A673 (cell line): ENCODE data around the gene NSFL1C. TPM values are rescaled to one million over a fixed set of nuclear protein-coding genes. Genes with fewer than 3 reads are reported as not detected.

Experiments used
- BruUV-seq: library from RNA; stranded (reverse); fragments of 400-500 nt; replicated peaks from 2 replicates; lab custom pipeline; 2021; lab: Mats Ljungman, UMichigan
- CTCF ChIA-PET: fragments of 300-600 bp; sonication (Branson Sonifier 250); formaldehyde crosslinking; loops from one replicate; lab custom pipeline; 2022; ENCODE audit warnings: antibody characterized with exemption; lab: Charles Lee
- POLR2A ChIA-PET: fragments of 300-600 bp; sonication (Branson Sonifier 250); formaldehyde crosslinking; loops from one replicate; lab custom pipeline; 2022; ENCODE audit warnings: antibody characterized with exemption; ENCODE audit not compliant: low non-redundant PET; lab: Charles Lee
- DNase-seq: peaks from one replicate; pipeline ENCODE4 v3.0.0-alpha.2; 2015; ENCODE audit warnings: low spot score
- H3K27ac ChIP-seq: fragments of 200-600 bp; sonication (generic); 2 replicates; pipeline ENCODE4 v1.5.1; 2016; ENCODE audit warnings: mixed run types, low read depth, mild to moderate bottlenecking, mixed read lengths, antibody characterized with exemption, low read length; ENCODE audit not compliant: poor library complexity, severe bottlenecking
- H3K27me3 ChIP-seq: fragments of 200-600 bp; sonication (generic); replicated peaks from 2 replicates; pipeline ENCODE4 v1.6.1; 2017; ENCODE audit warnings: mixed run types, low read depth, mild to moderate bottlenecking, mixed read lengths, antibody characterized with exemption, low read length; ENCODE audit not compliant: insufficient read depth, poor library complexity
- H3K36me3 ChIP-seq: fragments of 200-600 bp; sonication (generic); 2 replicates; pipeline ENCODE4 v1.6.1; 2016; ENCODE audit warnings: mixed run types, mild to moderate bottlenecking, mixed read lengths, antibody characterized with exemption, low read length; ENCODE audit not compliant: insufficient read depth, poor library complexity, severe bottlenecking
- H3K4me1 ChIP-seq: fragments of 200-600 bp; sonication (generic); 2 replicates; pipeline ENCODE4 v1.6.1; 2017; ENCODE audit warnings: mixed run types, mild to moderate bottlenecking, mixed read lengths, antibody characterized with exemption, low read length; ENCODE audit not compliant: insufficient read depth, poor library complexity, severe bottlenecking
- H3K4me3 ChIP-seq: fragments of 200-600 bp; sonication (generic); 2 replicates; pipeline ENCODE4 v1.5.1; 2016; ENCODE audit warnings: low read depth, mixed run types, mild to moderate bottlenecking, mixed read lengths, low read length; ENCODE audit not compliant: poor library complexity, severe bottlenecking
- H3K9me3 ChIP-seq: fragments of 200-600 bp; sonication (generic); 2 replicates; pipeline ENCODE4 v1.6.1; 2016; ENCODE audit warnings: mixed run types, low read depth, mild to moderate bottlenecking, mixed read lengths, antibody characterized with exemption, low read length; ENCODE audit not compliant: poor library complexity, severe bottlenecking
- EZH2 ChIP-seq: fragments of 200-600 bp; sonication (generic); IDR thresholded peaks from 2 replicates; pipeline ENCODE4 v1.6.1; 2017; ENCODE audit warnings: borderline replicate concordance, low read depth, mild to moderate bottlenecking, mixed read lengths, antibody characterized with exemption, low read length; ENCODE audit not compliant: poor library complexity, severe bottlenecking
- intact Hi-C: fragments of 100-400 bp; cut with micrococcal nuclease; formaldehyde crosslinking; loops from one replicate; pipeline ENCODE4 v1.10.0; 2022; ENCODE audit not compliant: unreplicated experiment
- total RNA-seq: library from RNA; stranded (reverse); gene quantifications from 2 replicates; pipeline ENCODE4 v1.2.3, GENCODE V29; 2021
- TF ChIP-seq, protein P1 (sequence below): fragments of 300-800, 200-600 bp; sonication (generic); conservative IDR thresholded peaks from 2 replicates; pipeline ENCODE4 v1.5.1; 2017; ENCODE audit warnings: low read depth, mild to moderate bottlenecking, antibody characterized with exemption, low read length, moderate library complexity, mixed read lengths

The NSFL1C gene
- total RNA-seq, 1 experiment from 2014 or later: 158 TPM

DNA sequence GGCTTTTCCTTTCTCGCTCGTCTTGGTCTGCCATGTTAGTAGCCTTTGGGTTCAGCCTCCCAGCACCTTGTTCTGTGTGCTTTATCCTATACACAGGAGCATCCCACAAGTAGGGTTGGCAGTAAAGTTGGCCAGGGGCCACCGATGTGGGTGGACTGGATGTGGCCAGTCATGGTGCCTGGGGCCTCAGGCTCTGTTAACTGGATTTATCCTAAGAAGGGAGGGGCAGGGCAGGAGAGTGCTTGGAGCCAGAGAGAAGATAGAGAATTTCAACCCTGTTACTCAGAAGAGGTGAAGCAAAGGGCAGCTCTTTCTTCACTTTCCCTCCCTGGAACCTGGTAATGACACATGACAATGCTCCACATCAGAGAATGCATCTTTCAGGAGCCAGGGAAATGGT, 38.7 kb upstream of the NSFL1C start:
- no TSS peak for BruUV-seq
- no peak for DNase-seq
- CTCF ChIA-PET: no interaction called here
- H3K27ac ChIP-seq: no peak overlapping the region
- POLR2A ChIA-PET: no interaction called here
- intact Hi-C loops: loop anchor here (5.0 kb wide), 1 partner anchor 272 kb away; no protein-coding TSS in a partner anchor
- H3K9me3 ChIP-seq: no peaks in the 10 kb centered on the region
- no peak overlapping the region for H3K4me3 ChIP-seq
- no peak for TF ChIP-seq EZH2
- TF ChIP-seq, protein P1, sequence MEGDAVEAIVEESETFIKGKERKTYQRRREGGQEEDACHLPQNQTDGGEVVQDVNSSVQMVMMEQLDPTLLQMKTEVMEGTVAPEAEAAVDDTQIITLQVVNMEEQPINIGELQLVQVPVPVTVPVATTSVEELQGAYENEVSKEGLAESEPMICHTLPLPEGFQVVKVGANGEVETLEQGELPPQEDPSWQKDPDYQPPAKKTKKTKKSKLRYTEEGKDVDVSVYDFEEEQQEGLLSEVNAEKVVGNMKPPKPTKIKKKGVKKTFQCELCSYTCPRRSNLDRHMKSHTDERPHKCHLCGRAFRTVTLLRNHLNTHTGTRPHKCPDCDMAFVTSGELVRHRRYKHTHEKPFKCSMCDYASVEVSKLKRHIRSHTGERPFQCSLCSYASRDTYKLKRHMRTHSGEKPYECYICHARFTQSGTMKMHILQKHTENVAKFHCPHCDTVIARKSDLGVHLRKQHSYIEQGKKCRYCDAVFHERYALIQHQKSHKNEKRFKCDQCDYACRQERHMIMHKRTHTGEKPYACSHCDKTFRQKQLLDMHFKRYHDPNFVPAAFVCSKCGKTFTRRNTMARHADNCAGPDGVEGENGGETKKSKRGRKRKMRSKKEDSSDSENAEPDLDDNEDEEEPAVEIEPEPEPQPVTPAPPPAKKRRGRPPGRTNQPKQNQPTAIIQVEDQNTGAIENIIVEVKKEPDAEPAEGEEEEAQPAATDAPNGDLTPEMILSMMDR: no peak
- H3K27me3 ChIP-seq: peaks cover under 1% of the 10 kb centered on the region
- H3K4me1 ChIP-seq: no peaks in the 10 kb centered on the region
- H3K36me3 ChIP-seq: no peaks in the 10 kb centered on the region

DNA sequence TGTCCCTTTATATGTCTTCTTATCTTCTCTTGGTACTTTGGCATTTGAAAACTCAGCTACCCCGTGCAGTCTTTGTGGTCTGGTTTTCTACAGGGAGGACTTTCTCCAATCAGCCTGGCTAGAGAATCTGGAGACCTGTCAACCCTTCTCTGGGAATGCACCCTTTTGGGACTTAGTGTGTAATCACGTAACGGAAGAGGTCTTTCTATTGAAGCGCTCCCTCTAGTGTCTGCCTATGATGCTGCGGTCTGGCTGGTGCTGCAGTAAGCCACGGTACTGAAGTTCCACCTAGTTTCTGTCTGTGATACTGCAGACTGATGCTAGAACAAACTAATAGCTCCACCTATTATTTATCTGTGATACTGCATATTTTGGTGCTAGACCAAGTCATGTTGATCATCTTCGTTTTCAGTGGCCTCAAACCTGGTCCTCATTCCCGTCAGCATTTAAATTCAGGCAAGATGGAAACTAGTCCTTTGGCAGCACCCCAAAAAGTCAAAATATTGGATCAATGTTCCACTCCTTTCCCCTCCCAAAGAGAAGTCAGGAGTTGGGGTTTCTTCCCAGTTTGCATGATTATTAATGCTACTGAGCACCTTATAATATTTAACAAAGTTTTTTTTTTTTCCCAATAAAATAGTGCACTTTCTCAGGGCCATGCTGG, 37.0 kb upstream of the NSFL1C start:
- POLR2A ChIA-PET: interaction anchor here (0.5 kb wide), 1 partner anchor 101 kb away, joined by 3 read pairs; no protein-coding TSS in a partner anchor

DNA sequence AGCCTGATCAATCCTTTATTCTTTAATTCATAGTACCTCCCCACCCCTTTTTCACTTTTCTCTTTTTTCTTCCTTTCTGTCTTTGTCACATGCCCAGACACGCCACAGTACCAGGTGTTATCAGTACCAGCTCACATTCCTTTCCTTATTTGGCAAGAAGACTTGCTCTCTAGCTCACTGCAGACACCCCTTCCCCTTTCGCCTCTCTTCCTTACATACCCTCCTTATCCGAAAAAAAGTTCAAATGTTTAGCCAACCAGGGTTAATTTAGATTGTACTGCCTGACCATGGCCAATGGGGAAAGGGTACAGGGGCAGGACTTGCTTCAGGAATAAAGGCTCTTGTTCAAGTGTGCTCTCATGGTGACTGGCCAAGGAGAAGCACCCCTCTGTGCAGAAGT, 33.8 kb upstream of the NSFL1C start:
- Histone ChIP-seq H3K9me3 (no peaks in the 10 kb centered on the region), H3K4me1 (no peaks in the 10 kb centered on the region), H3K27ac (no peak overlapping the region), H3K36me3 (no peaks in the 10 kb centered on the region), H3K27me3 (no peaks in the 10 kb centered on the region), H3K4me3 (no peak overlapping the region)
- ChIA-PET CTCF (no interaction called here), POLR2A (no interaction called here)
- intact Hi-C loops: loop anchor here (5.0 kb wide), 1 partner anchor 78 kb away; no protein-coding TSS in a partner anchor
- no TSS peak for BruUV-seq
- TF ChIP-seq EZH2: no peak
- TF ChIP-seq, protein P1: no peak
- DNase-seq: no peak

More for the DNA sequence above, 37.0 kb upstream of the NSFL1C start:
- no peak overlapping the region for H3K27ac ChIP-seq
- no peaks in the 10 kb centered on the region for H3K4me1 ChIP-seq
- peak; percentile 93 for DNase-seq
- CTCF ChIA-PET: interaction anchor here (0.6 to 1.5 kb wide), 18 partner anchors 9 to 299 kb away, joined by 3 to 16 read pairs (median 4); partner anchors contain the start of genes NSFL1C, SDCBP2 and SIRPB2
- no peaks in the 10 kb centered on the region for H3K36me3 ChIP-seq
- H3K4me3 ChIP-seq: no peak overlapping the region
- no peaks in the 10 kb centered on the region for H3K27me3 ChIP-seq
- no peaks in the 10 kb centered on the region for H3K9me3 ChIP-seq
- BruUV-seq: no TSS peak
- intact Hi-C loops: loop anchor here (2.0 to 5.0 kb wide), 2 partner anchors 29 to 81 kb away; no protein-coding TSS in a partner anchor
- TF ChIP-seq, protein P1: peak; percentile 100
- TF ChIP-seq EZH2: no peak
